HepG2 (cell line): Measurements from ENCODE around the gene NSMCE1. TPM values are rescaled to one million over a fixed set of nuclear protein-coding genes. Genes with fewer than 3 reads are reported as not detected.
"Not testable (repeated sequence)": the region's sequence is repeated elsewhere in the genome, so short reads cannot be mapped to it uniquely, and the experiment has no call there.

Experiments
- ATAC-seq: fragments of 200-7000 bp; cut with Tn5 transposase; 3 replicates; pipeline ENCODE4 v1.9.1; 2020; ENCODE audit warnings: mild to moderate bottlenecking, moderate library complexity
- BruUV-seq: library from RNA; stranded (reverse); fragments of 400-500 nt; replicated peaks from 2 replicates; lab custom pipeline; 2021; lab: Mats Ljungman, UMichigan
- CTCF ChIA-PET: fragments of 300-600 bp; formaldehyde crosslinking; extraction: SDS; loops from one replicate; lab custom pipeline; 2021; ENCODE audit warnings: low total read pairs, inconsistent platforms, low intra/inter-chr PET ratio; lab: Yijun Ruan, JAX
- POLR2A ChIA-PET: fragments of 350-600 bp; sonication (Branson Sonifier 250); formaldehyde crosslinking; loops from one replicate; lab custom pipeline; 2020; ENCODE audit warnings: antibody characterized with exemption, inconsistent platforms; lab: Yijun Ruan, JAX
- DNase-seq: peaks from one replicate; pipeline ENCODE4 v3.0.0-alpha.2; 2015; ENCODE audit warnings: low spot score
- FAIRE-seq: peaks from 3 replicates; lab custom pipeline; 2011; peaks lifted over from hg19 to GRCh38; lab: Jason Lieb, UNC
- H2AFZ ChIP-seq: one replicate; pipeline ENCODE4 v1.6.1; 2011; ENCODE audit warnings: low read length, inconsistent platforms
- H3K27ac ChIP-seq: fragments of 300-600 bp; 3 replicates; pipeline ENCODE4 v1.8.0; 2011; ENCODE audit warnings: mixed run types, mild to moderate bottlenecking, mixed read lengths, low read length, inconsistent platforms; ENCODE audit not compliant: insufficient read depth; ENCODE audit errors: extremely low read length
- H3K27me3 ChIP-seq, 2 experiments: fragments of 200-600 bp in 1 of 2; 2 replicates in 1 of 2; 3 replicates in 1 of 2; pipeline versions ENCODE4 v1.6.0 to v1.8.0; 2011; ENCODE audit warnings: low read length in 2 of 2, mild to moderate bottlenecking in 2 of 2, moderate library complexity in 2 of 2, inconsistent platforms in 1 of 2; ENCODE audit not compliant: insufficient read depth in 2 of 2, control insufficient read depth in 1 of 2
- H3K36me3 ChIP-seq, 2 experiments: fragments of 200-600 bp in 1 of 2; replicated peaks in 1 of 2; 2 replicates in 1 of 2; 3 replicates in 1 of 2; pipeline versions ENCODE4 v1.5.1 to v1.8.0; 2011; ENCODE audit warnings: low read length in 2 of 2, inconsistent platforms in 1 of 2; ENCODE audit not compliant: insufficient read depth in 2 of 2, control insufficient read depth in 1 of 2
- H3K4me1 ChIP-seq: 2 replicates; pipeline ENCODE4 v1.5.1; 2012; ENCODE audit warnings: low read length, inconsistent platforms; ENCODE audit not compliant: insufficient read depth
- H3K4me2 ChIP-seq: 2 replicates; pipeline ENCODE4 v1.6.0; 2011; ENCODE audit warnings: low read depth, low read length, inconsistent platforms
- H3K4me3 ChIP-seq, 3 experiments: fragments of 200-600 bp in 1 of 3; sonication (generic), shearing (Covaris generic) in 1 of 3; replicated peaks in 1 of 3; 2 replicates each; pipeline ENCODE4 v1.5.1; 2011 to 2016; ENCODE audit warnings: low read length in 3 of 3, inconsistent platforms in 2 of 3, low read depth in 2 of 3, mild to moderate bottlenecking in 2 of 3, control low read depth in 1 of 3, mixed read lengths in 1 of 3; ENCODE audit not compliant: insufficient read depth in 1 of 3
- H3K79me2 ChIP-seq: one replicate; pipeline ENCODE4 v1.6.1; 2011; ENCODE audit warnings: low read length, inconsistent platforms; ENCODE audit not compliant: insufficient read depth
- H3K9ac ChIP-seq: 2 replicates; pipeline ENCODE4 v1.6.0; 2011; ENCODE audit warnings: mild to moderate bottlenecking, low read depth, low read length, inconsistent platforms; ENCODE audit not compliant: insufficient read depth
- H3K9me3 ChIP-seq: 2 replicates; pipeline ENCODE4 v1.5.1; 2012; ENCODE audit warnings: mild to moderate bottlenecking, low read length
- H4K20me1 ChIP-seq: 2 replicates; pipeline ENCODE4 v1.6.0; 2011; ENCODE audit warnings: inconsistent platforms, mild to moderate bottlenecking, low read length, moderate library complexity; ENCODE audit not compliant: insufficient read depth
- ATF2 ChIP-seq: sonication (generic); formaldehyde crosslinking; IDR thresholded peaks from 2 replicates; pipeline ENCODE4 v1.4.0; 2020; ENCODE audit warnings: missing genetic modification reagents
- CREBL2 ChIP-seq: sonication (generic); formaldehyde crosslinking; IDR thresholded peaks from 2 replicates; pipeline ENCODE4 v1.8.1; 2023; ENCODE audit warnings: missing genetic modification reagents, mild to moderate bottlenecking, borderline replicate concordance
- DNMT3B ChIP-seq: conservative IDR thresholded peaks from 2 replicates; pipeline ENCODE4 v1.6.1; 2016; ENCODE audit warnings: missing biosample characterization, control low read depth
- GRHL1 ChIP-seq: sonication (generic); formaldehyde crosslinking; conservative IDR thresholded peaks from 2 replicates; pipeline ENCODE4 v1.8.0; 2022; ENCODE audit warnings: missing genetic modification reagents
- HMGXB4 ChIP-seq, 2 experiments: sonication (generic) in 1 of 2; formaldehyde crosslinking in 1 of 2; IDR thresholded peaks; 2 replicates each; pipeline versions ENCODE4 v1.4.0 to v1.6.1; 2018 to 2020; ENCODE audit warnings: missing genetic modification reagents in 2 of 2, borderline replicate concordance in 1 of 2, low read depth in 1 of 2, mild to moderate bottlenecking in 1 of 2, missing biosample characterization in 1 of 2
- HOXA9 ChIP-seq: sonication (generic); formaldehyde crosslinking; IDR thresholded peaks from 2 replicates; pipeline ENCODE4 v1.8.1; 2022; ENCODE audit warnings: missing genetic modification reagents, mild to moderate bottlenecking, moderate library complexity, borderline replicate concordance
- MTA3 ChIP-seq: sonication (generic); formaldehyde crosslinking; IDR thresholded peaks from 2 replicates; pipeline ENCODE4 v1.4.0; 2020; ENCODE audit warnings: missing genetic modification reagents
- RXRA ChIP-seq: sonication (generic); formaldehyde crosslinking; IDR thresholded peaks from 2 replicates; pipeline ENCODE4 v1.5.1; 2020; ENCODE audit warnings: missing genetic modification reagents
- WGBS: methylation state at CpG from one replicate; pipeline ENCODE4 v1.1.6; 2017; ENCODE audit warnings: low lambda C conversion rate; 5-methylcytosine and 5-hydroxymethylcytosine counted together
- in situ Hi-C: cut with HindIII; loops from 2 replicates; pipeline ENCODE4 v1.10.0; 2017; ENCODE audit warnings: low pct_unique_long_range_greater_than_20kb; ENCODE audit not compliant: extremely low pct_ligation_motif_present
- intact Hi-C: fragments of 100-400 bp; cut with micrococcal nuclease; formaldehyde crosslinking; loops from one replicate; pipeline ENCODE4 v1.10.0; 2022; ENCODE audit not compliant: unreplicated experiment
- polyA plus RNA-seq, 8 experiments: library from polyadenylated mRNA; depleted of rRNA in 3 of 8; stranded (reverse) in 7 of 8; unstranded in 1 of 8; fragments of >200 nt; fragmentation: Illumina TruSeq in 4 of 8; extraction: Trizol in 4 of 8; gene quantifications; 2 replicates each; pipeline versions ENCODE4 v1.2.1 to v1.2.3, GENCODE V29; 2011 to 2016; ENCODE audit warnings: low read depth in 4 of 8, missing spikeins in 1 of 8, mixed read lengths in 1 of 8; ENCODE audit not compliant: insufficient read depth in 1 of 8
- total RNA-seq, 5 experiments: library from RNA; depleted of rRNA; stranded (reverse); fragments of >200 nt; fragmentation: Illumina TruSeq; extraction: Trizol; gene quantifications; 2 replicates each; pipeline ENCODE4 v1.2.3, GENCODE V29; 2016; ENCODE audit warnings: low read depth in 1 of 5
- TF ChIP-seq, protein P1 (sequence below): sonication (generic); formaldehyde crosslinking; IDR thresholded peaks from 2 replicates; pipeline ENCODE4 v1.4.0; 2020; ENCODE audit warnings: mild to moderate bottlenecking, missing genetic modification reagents

Gene NSMCE1
- total and polyA plus RNA-seq, 2 of the 13 experiments (the other 11 are each of a cell fraction or from before 2014, with no cell fraction given) = 42.7 to 52.9 TPM

DNA sequence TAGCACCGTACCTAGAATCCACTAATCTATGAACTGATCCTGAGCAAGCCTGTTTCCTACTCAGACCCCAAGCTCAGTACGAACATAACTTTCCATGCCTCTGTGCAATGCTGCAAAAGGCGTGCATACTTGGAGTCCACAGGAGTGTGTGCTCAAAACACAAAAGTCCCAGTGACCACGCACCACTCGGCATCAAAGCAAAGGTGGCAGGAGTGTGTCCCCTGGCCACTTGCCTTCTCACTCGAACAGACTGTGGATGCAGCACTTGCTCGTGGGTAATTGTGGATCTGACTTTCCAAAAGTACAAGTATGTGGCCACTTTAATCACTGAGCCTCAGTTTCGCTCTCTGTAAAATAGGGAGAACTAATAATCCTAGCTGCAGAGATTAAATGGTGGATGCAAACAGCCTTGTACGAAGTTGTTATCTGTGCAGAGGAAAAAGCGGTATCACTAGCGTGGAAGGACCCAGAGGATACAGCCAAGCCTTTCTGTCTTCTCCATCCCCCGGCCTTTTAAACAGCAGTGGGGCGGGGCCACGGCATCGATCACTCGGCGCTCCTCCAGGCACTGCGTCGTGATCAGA lies 65.6 kb downstream of the NSMCE1 start (continued):
- no peak; the same call in 1 of the 2 replicates for TF ChIP-seq ATF2 (CRISPR knock-in tag)
- TF ChIP-seq, protein P1, sequence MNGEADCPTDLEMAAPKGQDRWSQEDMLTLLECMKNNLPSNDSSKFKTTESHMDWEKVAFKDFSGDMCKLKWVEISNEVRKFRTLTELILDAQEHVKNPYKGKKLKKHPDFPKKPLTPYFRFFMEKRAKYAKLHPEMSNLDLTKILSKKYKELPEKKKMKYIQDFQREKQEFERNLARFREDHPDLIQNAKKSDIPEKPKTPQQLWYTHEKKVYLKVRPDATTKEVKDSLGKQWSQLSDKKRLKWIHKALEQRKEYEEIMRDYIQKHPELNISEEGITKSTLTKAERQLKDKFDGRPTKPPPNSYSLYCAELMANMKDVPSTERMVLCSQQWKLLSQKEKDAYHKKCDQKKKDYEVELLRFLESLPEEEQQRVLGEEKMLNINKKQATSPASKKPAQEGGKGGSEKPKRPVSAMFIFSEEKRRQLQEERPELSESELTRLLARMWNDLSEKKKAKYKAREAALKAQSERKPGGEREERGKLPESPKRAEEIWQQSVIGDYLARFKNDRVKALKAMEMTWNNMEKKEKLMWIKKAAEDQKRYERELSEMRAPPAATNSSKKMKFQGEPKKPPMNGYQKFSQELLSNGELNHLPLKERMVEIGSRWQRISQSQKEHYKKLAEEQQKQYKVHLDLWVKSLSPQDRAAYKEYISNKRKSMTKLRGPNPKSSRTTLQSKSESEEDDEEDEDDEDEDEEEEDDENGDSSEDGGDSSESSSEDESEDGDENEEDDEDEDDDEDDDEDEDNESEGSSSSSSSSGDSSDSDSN (CRISPR knock-in tag) = no peak
- no peak for TF ChIP-seq DNMT3B (CRISPR knock-in tag)
- no peak for TF ChIP-seq RXRA
- no peak for TF ChIP-seq HMGXB4 (CRISPR knock-in tag; IDR thresholded peaks at IDR 0.05; ENCODE audit: borderline replicate concordance in 1 of 2, low read depth in 1 of 2)
- no peak for TF ChIP-seq GRHL1 (CRISPR knock-in tag)
- no peak for TF ChIP-seq HOXA9 (CRISPR knock-in tag)
- no peak for TF ChIP-seq MTA3
- TF ChIP-seq CREBL2 (CRISPR knock-in tag) = 0 out of 2 replicates have a peak, but pooled peaks have one; percentile 56

- BruUV-seq, POLR2A ChIA-PET: not testable (repeated sequence)
These were observed 67.7 kb downstream of the NSMCE1 start for GRCh38 chr16:27200914-27201313.

More at GRCh38 chr16:27200914-27201313, 67.7 kb downstream of the NSMCE1 start:
- H3K9ac ChIP-seq, H3K79me2 ChIP-seq, intact Hi-C loops, DNase-seq, CTCF ChIA-PET, H3K4me3 ChIP-seq, H2AFZ ChIP-seq, H3K4me2 ChIP-seq, H3K9me3 ChIP-seq, ATAC-seq, in situ Hi-C loops, H3K27me3 ChIP-seq, H3K36me3 ChIP-seq, H3K27ac ChIP-seq, H4K20me1 ChIP-seq, FAIRE-seq: not testable (repeated sequence)
- peaks cover 37% of the 10 kb centered on the region for H3K4me1 ChIP-seq
- WGBS = 24% methylated on average over 3 of the region's 3 CpGs
